ENCODE results near the gene ZXDC. TPM values are rescaled to one million over a fixed set of nuclear protein-coding genes. Genes with fewer than 3 reads are reported as not detected.

ZXDC gene
- total and polyA plus RNA-seq, 11 donors, result 8.7 to 40.3 (median 19.3) TPM

GRCh38 chr3:126519506-126520455 lies 44.1 kb upstream of the ZXDC start:
- ATAC-seq (no peak), DNase-seq (peak in 3 of 5 donors; percentile 3 to 35 (median 7))
- no peaks in the 10 kb centered on the region for H3K9me3 ChIP-seq
- intact Hi-C loops (cut with DNase I), result loop anchor here (2.0 to 10.0 kb wide), 8 partner anchors 48 to 1028 kb away; partner anchors contain the start of gene TXNRD3 (in 1 of the 10)
- no peak overlapping the region for H3K27ac ChIP-seq
- peaks cover 0 to 15% (median 4%) of the 10 kb centered on the region in 12 donors for H3K4me1 ChIP-seq
- H3K4me3 ChIP-seq, result no peak overlapping the region
- peaks cover 0 to 23% (median 7%) of the 10 kb centered on the region in 9 donors for H3K27me3 ChIP-seq
- TF ChIP-seq POLR2A (IDR thresholded peaks at IDR 0.05) (no peak), CTCF (IDR thresholded peaks at IDR 0.05) (no peak)
- H3K36me3 ChIP-seq, result no peaks in the 10 kb centered on the region
- 77 to 88% (median 86%) methylated on average over 7 to 10 of the region's 10 CpGs for WGBS, 4 donors

- no peaks in the 10 kb centered on the region for H3K9me3 ChIP-seq
- DNase-seq (no peak), ATAC-seq (no peak)
- H3K27ac ChIP-seq, result no peak overlapping the region
- TF ChIP-seq POLR2A (IDR thresholded peaks at IDR 0.05), result no peak
- TF ChIP-seq CTCF (IDR thresholded peaks at IDR 0.05), result no peak
- no peak overlapping the region for H3K4me3 ChIP-seq
- no peaks in the 10 kb centered on the region for H3K36me3 ChIP-seq
- intact Hi-C loops (cut with DNase I), result no loop called here
- peaks cover 0 to 7% (median 2%) of the 10 kb centered on the region in 12 donors for H3K4me1 ChIP-seq
- H3K27me3 ChIP-seq, result peaks cover 0 to 16% (median 2%) of the 10 kb centered on the region in 9 donors
- WGBS, 4 donors, result 56 to 78% (median 63%) methylated on average over 4 of the region's 4 CpGs
Observed at GRCh38 chr3:126518779-126519177, 43.1 kb upstream of the ZXDC start.

- DNase-seq (peak in 3 of 5 donors; percentile 15 to 60 (median 16)), ATAC-seq (no peak)
- Histone ChIP-seq H3K27me3 (peaks cover 0 to 12% (median 0%) of the 10 kb centered on the region in 9 donors), H3K9me3 (no peaks in the 10 kb centered on the region), H3K36me3 (no peaks in the 10 kb centered on the region), H3K4me1 (peaks cover 0 to 5% (median 0%) of the 10 kb centered on the region in 12 donors), H3K4me3 (no peak overlapping the region), H3K27ac (no peak overlapping the region)
- WGBS, 4 donors, result 76 to 83% (median 81%) methylated on average over 5 to 15 of the region's 15 CpGs
- TF ChIP-seq CTCF (IDR thresholded peaks at IDR 0.05), result no peak
- no peak for TF ChIP-seq POLR2A (IDR thresholded peaks at IDR 0.05)
- intact Hi-C loops (cut with DNase I), result no loop called here
Observed at GRCh38 chr3:126517986-126518778, 42.5 kb upstream of the ZXDC start.
